ENCODE measurements around the gene VPS16.
"Not testable (repeated sequence)": the region's sequence is repeated elsewhere in the genome, so short reads cannot be mapped to it uniquely, and the experiment has no call there.

VPS16 gene

DNA sequence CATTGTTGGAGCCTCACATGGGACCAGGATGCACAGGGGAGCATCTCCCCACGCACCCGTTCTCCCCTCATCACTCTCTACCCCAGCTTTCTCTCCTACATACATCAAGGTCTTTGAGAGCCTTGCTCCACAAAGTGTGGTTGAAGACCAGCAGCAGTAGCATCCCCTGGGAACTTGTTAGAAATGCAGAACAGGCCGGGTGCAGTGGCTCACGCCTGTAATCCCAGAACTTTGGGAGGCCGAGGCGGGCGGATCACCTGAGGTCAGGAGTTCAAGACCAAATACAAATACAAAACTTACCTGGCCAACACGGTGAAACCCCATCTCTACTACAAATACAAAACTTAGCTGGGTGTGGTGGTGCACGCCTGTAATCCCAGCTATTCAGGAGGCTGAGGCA is 32.6 kb upstream of the VPS16 start:
- DNase-seq, result not testable (repeated sequence)

DNA sequence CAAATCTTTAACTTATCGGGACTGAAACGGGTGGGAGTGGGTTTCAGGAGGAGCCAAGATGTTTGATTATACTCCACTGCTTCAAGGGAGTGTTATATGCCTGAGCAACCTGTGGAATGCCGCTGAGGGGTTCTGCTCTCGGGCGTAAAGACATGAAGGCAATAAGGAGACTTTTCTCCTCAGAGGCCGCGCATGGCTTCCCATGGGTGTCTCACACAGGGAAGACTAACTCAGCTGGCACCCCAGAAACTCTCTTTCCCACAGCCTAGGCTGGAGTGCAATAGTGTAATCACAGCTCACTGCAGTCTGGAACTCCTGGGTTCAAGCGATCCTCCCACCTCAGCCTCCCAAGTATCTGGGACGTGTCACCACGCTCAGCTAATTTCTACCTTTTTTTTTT is 30.9 kb upstream of the VPS16 start:
- DNase-seq, result no peak

DNA sequence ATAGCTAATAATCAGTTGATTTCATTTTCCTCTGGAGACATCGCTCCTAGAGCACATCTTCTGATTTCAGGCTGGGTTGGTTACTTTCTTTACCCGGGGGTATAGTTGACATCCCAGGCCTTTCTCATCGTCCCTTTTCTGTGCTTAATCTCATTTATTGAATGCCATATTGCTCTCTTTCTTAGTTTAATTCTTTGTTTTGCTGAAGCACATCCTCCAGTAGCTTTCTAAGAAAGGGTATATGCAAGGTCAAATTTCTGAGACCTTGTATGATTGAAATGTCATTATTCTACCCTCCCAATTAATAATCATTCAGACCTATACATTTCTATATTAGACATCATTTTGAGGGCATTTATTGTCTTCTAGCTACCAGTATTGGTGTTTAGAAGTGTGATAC is 28.4 kb upstream of the VPS16 start:
- no peak for DNase-seq

GRCh38 chr20:2814076-2814475 is 26.5 kb upstream of the VPS16 start:
- no peak for DNase-seq

GRCh38 chr20:2814587-2815051 is 25.9 kb upstream of the VPS16 start, which contains the start of gene C20orf141:
Gene C20orf141, plus strand, starts transcription at chr20:2814987. Its CDS starts 198 bp downstream, at chr20:2815185.
- no peak for DNase-seq

- no peak for DNase-seq
Measured at GRCh38 chr20:2815242-2815900, 25.2 kb upstream of the VPS16 start.

GRCh38 chr20:2816030-2816582 is 24.4 kb upstream of the VPS16 start, which contains the start of gene TMEM239:
Gene TMEM239, plus strand, starts transcription at chr20:2816364. Its CDS starts 191 bp downstream, at chr20:2816555.
- no peak for DNase-seq

- no peak for DNase-seq
Measured at GRCh38 chr20:2816583-2817340, 23.8 kb upstream of the VPS16 start.

DNA sequence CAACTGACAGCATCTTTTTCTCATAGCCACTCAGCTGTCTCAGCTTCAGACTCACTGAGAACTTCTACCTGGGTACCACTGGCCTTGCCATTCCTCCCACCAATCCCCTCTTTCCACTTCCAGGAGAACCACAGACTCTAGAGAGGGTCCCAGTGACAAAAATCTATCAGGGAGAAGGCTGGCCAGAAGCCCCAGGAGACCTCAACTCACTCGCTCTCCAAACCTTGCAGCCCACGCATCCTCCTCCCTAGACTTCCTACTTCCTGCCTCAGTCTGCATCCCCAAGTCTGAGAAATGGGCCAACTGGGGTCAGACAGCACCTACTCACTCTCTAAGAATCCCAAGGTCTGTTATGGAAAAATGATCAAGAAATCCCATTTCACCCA is 23.2 kb upstream of the VPS16 start:
- DNase-seq, result no peak

- DNase-seq, result no peak
Measured at GRCh38 chr20:2817891-2818595, 22.5 kb upstream of the VPS16 start.

DNA sequence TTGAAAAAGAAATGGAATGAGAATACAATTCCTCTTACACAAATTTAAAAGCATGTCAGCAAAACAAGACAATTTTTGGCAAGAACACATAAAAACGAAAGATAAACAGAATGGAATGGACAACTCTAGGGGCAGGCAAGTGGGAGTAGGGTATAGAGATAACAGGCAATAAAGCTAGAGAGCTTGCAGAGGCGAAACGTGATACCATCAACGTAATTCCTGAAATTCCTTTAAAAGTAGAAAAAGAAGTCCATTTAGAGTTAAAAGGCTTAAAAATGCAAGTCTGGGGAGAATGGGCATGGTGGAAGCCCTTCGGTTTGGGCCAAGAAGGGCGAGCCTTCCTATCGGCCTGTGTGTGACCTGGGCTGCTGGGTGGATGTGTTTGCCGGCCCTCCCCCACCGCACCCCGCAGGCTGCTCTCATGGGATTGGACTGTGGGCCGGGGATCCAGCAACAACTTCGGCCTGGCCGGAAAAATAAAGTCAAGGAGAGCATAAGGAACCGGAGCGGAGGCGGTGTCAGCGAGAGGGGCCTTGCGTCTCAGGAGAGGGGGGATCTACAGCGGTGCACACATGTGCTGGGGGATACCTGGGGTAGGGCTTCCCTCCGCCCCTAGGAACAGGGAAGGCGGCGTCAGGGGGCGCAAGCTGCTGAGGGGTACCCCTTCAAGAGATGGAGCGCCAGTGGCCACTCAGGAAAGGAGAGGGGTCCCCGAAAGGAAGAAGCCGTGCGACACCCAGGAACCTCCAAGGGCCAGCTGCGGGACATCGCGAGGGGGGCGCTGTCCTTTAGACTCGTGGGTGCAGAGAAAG is 20.3 kb upstream of the VPS16 start:
- DNase-seq, result peak; percentile 28

DNA sequence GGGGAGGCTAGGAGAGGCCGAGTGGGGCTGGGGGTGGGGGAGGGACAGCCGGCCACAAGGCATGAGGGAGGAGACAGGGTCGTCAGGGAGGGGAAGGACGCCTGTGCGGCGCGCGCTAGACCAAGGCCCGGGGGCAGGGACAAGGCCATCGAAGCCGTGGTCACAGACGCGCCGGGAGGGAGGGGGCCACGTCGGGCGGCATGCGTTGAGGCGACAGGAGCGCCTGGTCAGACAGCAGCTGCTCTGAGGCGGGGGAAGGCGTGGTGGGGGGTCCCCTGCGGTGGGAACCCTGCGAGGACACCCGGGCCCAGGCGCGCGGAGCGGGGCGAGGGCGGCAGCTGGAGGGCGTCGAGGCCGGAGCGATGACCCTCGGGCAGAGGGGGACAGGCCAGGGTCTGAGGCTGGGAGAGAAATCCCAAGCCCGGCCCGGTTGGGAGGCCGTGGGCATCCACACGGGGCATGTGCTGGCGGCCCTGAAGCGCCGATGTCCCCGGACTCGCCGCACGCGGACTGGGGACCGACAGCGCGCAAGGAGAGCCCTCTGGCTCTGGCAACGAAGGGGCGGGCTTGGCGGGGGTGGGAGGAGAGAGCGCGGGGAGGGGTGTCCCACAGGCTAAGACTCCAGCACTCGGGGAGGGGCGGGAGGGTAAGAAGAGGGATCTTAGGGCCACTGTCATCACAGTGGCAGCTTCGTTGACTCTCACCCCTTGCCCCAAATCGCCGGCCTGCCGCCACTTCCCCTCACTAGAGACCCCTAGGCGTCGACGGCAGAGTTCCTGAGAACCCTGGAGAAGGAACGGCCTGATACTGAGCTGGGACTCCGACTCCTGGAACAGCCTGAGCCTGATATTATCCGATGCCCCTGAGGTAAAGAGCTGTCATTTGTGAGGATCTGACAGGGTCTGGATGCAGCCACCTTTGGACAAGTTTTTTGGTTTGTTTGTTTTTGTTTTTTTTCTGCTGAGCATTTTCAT is 19.4 kb upstream of the VPS16 start:
- peak; percentile 35 for DNase-seq

DNA sequence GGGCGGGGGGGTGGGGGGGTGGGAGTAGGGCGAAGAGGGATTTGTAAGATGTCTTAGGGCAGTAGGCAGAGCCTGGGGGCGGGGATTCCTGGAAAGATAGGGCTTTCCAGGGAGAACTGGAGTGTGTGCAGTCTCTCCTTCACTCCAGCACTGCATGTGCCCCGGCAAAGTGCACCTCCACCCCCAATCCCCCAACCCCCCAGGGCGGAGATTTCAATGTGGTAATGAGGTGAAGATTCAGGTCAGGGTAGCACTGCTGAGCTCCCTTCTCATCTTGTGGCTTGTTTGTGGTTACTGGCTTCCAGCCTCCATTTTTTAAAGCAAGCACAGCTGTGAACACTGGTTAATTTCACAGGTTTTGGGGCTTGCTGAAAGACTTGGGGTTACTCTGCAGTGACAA is 18.5 kb upstream of the VPS16 start:
- no peak for DNase-seq

GRCh38 chr20:2825761-2826160 is 14.8 kb upstream of the VPS16 start:
- DNase-seq, result no peak

- no peak for DNase-seq
Measured at GRCh38 chr20:2826655-2827054, 13.9 kb upstream of the VPS16 start.

GRCh38 chr20:2829376-2829775 is 11.2 kb upstream of the VPS16 start:
- DNase-seq, result no peak

- DNase-seq, result not testable (repeated sequence)
Measured at GRCh38 chr20:2831206-2831605, 9.3 kb upstream of the VPS16 start.

DNA sequence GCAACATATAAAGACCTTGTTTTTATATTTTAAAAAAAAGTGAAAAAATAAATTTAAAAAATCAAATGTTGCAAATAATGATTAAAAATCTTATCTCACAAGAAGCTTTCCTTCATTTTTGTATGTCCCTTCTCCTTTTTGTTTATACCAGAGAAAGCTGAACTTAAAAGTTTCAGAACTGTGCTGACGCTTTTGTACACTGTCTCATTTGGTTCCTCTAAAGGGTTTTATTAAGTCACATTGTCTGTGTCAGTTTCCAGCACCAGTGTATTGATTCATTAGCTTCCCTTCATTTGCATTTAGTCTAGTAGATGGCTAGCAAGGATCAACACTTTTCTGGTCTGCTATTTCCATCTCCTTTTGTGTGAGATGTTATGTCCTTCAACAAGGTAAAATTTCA is 6.8 kb upstream of the VPS16 start:
- DNase-seq, result no peak

DNA sequence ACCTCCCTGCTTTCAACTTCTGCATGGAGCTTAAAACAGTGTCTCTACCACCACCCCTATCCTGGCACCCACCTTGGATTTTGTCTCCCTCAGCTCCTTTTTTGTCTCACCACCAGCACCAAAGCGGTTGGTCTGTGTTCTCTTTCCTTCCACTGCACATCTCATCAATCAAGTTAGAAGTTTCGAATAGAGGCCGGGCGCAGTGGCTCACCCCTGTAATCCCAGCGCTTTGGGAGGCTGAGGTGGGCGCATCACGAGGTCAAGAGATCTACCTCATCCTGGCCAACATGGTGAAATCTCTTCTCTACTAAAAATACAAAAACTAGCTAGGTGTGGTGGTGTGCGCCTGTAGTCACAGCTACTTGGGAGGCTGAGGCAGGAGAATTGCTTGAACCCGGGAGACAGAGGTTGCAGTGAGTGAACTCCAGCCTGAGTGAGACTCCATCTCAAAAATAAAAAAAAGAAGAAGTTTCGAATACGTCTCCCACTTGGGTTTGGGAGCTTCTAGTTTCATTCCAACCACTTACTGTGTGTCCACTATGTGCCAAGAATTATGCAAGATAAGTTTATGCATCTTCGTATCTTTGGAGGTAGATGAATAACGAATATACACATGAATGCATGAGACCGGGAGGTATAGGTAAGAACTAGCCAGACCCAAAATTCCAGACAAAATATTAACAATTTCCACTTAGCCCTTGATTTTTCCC is 6.0 kb upstream of the VPS16 start:
- DNase-seq, result no peak

GRCh38 chr20:2835331-2835796 is 5.2 kb upstream of the VPS16 start:
- no peak for DNase-seq

All from right hindlimb (tissue), 1 donor.